Gastroesophageal sphincter (tissue), 4 donors: ENCODE data around the gene FAM110C. TPM values are rescaled to one million over a fixed set of nuclear protein-coding genes. Genes with fewer than 3 reads are reported as not detected.
"Not testable (repeated sequence)": the region's sequence is repeated elsewhere in the genome, so short reads cannot be mapped to it uniquely, and the experiment has no call there.

Experiments used
- ATAC-seq: fragments of 150-250 bp; one replicate; pipeline ENCODE4 v1.9.1; 2016; ENCODE audit warnings: mild to moderate bottlenecking, moderate library complexity
- H3K27ac ChIP-seq, 4 donors: fragments of 200-600 bp; sonication (generic) in 3 of 4; 1 replicate in 3 of 4; 2 replicates in 1 of 4; pipeline ENCODE4 v1.5.1; 2016 to 2019
- H3K27me3 ChIP-seq: fragments of 200-600 bp; sonication (generic); one replicate; pipeline ENCODE4 v1.5.1; 2019
- H3K36me3 ChIP-seq, 2 donors: fragments of 200-600 bp; sonication (generic); one replicate each; pipeline ENCODE4 v1.5.1; 2019; ENCODE audit warnings: control low read depth in 1 of 2
- H3K4me1 ChIP-seq, 3 donors: fragments of 200-600 bp; sonication (generic); 1 replicate in 2 of 3; 2 replicates in 1 of 3; pipeline ENCODE4 v1.5.1; 2016 to 2019; ENCODE audit warnings: control low read depth in 2 of 3
- H3K4me3 ChIP-seq, 2 donors: fragments of 200-600 bp; sonication (generic); one replicate each; pipeline ENCODE4 v1.5.1; 2019; ENCODE audit warnings: mild to moderate bottlenecking in 1 of 2, moderate library complexity in 1 of 2
- H3K9me3 ChIP-seq, 3 donors: fragments of 200-600 bp; sonication (generic); one replicate each; pipeline ENCODE4 v1.5.1; 2017 to 2019; ENCODE audit warnings: control low read depth in 2 of 3
- EP300 ChIP-seq: sonication (generic); formaldehyde crosslinking; IDR thresholded peaks from one replicate; pipeline ENCODE4 v1.6.1; 2017; ENCODE audit warnings: antibody characterized with exemption, mild to moderate bottlenecking
- POLR2A ChIP-seq, 2 donors: fragments of 450-650 bp; IDR thresholded peaks; one replicate each; pipeline ENCODE4 v1.6.1; 2017; ENCODE audit warnings: antibody characterized with exemption in 2 of 2, mild to moderate bottlenecking in 2 of 2, moderate library complexity in 1 of 2
- POLR2AphosphoS5 ChIP-seq: sonication (generic); formaldehyde crosslinking; IDR thresholded peaks from one replicate; pipeline ENCODE4 v1.6.1; 2017; ENCODE audit warnings: antibody characterized with exemption
- WGBS, 2 donors: methylation state at CpG; one replicate each; pipeline ENCODE4 v1.1.5; 2018; ENCODE audit warnings: low coverage in 1 of 2; 5-methylcytosine and 5-hydroxymethylcytosine counted together
- total RNA-seq, 4 donors: library from RNA; depleted of rRNA; stranded (reverse); fragments of >200 nt; gene quantifications; one replicate each; pipeline ENCODE4 v1.1.0, GENCODE V29; 2016
- TF ChIP-seq, protein P1 (sequence below), 4 experiments: fragments of 200-600 bp in 2 of 4; fragments of 450-650 bp in 2 of 4; sonication (generic) in 1 of 4; IDR thresholded peaks; one replicate each; pipeline ENCODE4 v1.5.1; 2017 to 2019; ENCODE audit warnings: antibody characterized with exemption in 4 of 4, mild to moderate bottlenecking in 2 of 4, moderate library complexity in 2 of 4

The FAM110C gene
- total RNA-seq, 4 donors from 2014 or later, result 0.93 to 4.8 (median 3.4) TPM

DNA sequence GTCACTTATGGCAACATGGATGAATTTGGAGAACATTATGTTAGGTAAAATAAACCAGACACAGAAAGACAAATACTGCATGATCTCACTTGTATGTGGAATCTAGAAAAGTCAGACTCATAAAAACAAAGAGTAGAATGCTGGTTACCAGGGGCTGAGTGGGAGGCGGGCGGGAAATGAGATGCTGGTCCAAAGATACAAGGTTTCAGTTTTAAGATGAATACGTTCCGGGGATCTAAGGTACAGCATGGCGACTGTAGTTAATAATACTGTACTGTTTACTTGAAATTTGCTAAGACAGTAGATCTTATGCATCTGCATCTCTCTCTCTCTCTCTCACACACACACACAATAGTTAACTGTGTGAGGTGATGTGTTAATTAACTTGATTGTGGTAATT lies 14.2 kb downstream of the FAM110C start:
- Histone ChIP-seq H3K4me3 (no peak overlapping the region), H3K27me3 (peaks cover 4% of the 10 kb centered on the region), H3K4me1 (no peaks in the 10 kb centered on the region), H3K36me3 (no peaks in the 10 kb centered on the region), H3K9me3 (no peaks in the 10 kb centered on the region), H3K27ac (no peak overlapping the region)
- TF ChIP-seq, protein P1, sequence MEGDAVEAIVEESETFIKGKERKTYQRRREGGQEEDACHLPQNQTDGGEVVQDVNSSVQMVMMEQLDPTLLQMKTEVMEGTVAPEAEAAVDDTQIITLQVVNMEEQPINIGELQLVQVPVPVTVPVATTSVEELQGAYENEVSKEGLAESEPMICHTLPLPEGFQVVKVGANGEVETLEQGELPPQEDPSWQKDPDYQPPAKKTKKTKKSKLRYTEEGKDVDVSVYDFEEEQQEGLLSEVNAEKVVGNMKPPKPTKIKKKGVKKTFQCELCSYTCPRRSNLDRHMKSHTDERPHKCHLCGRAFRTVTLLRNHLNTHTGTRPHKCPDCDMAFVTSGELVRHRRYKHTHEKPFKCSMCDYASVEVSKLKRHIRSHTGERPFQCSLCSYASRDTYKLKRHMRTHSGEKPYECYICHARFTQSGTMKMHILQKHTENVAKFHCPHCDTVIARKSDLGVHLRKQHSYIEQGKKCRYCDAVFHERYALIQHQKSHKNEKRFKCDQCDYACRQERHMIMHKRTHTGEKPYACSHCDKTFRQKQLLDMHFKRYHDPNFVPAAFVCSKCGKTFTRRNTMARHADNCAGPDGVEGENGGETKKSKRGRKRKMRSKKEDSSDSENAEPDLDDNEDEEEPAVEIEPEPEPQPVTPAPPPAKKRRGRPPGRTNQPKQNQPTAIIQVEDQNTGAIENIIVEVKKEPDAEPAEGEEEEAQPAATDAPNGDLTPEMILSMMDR (IDR thresholded peaks at IDR 0.05), result no peak
- TF ChIP-seq POLR2AphosphoS5 (no peak), POLR2A (IDR thresholded peaks at IDR 0.05) (no peak), EP300 (no peak)
- WGBS, 2 donors, result 90 to 94% methylated on average over 5 of the region's 5 CpGs
- no peak for ATAC-seq

DNA sequence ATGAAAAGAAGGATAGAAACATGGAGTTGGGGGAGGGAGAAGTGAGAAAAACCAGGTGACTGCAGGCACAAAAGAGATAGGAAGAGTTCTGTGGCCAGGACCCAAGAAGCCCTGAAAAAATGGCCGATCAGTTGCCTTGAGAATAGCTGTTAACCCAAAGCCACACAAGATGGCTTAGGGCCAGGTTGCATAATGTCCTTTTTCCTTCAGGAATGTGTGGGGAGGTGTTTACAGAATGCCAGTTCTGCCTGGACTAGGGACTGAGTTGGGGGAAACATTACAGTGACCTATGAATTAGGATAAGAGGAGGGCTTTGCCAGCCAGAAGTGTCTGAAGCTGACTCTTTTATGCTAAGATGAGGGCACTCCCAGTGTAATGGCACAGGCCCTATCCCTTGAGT lies 17.1 kb downstream of the FAM110C start:
- no peaks in the 10 kb centered on the region for H3K4me1 ChIP-seq
- peaks cover 22% of the 10 kb centered on the region for H3K27me3 ChIP-seq
- H3K27ac ChIP-seq, result no peak overlapping the region
- WGBS, 2 donors, result 78 to 100% methylated on average over 1 of the region's 1 CpG
- H3K36me3 ChIP-seq, result no peaks in the 10 kb centered on the region
- H3K9me3 ChIP-seq, result no peaks in the 10 kb centered on the region
- ATAC-seq, result no peak
- TF ChIP-seq EP300, result no peak
- no peak for TF ChIP-seq POLR2AphosphoS5
- TF ChIP-seq, protein P1 (IDR thresholded peaks at IDR 0.05), result no peak
- no peak for TF ChIP-seq POLR2A (IDR thresholded peaks at IDR 0.05)
- H3K4me3 ChIP-seq, result no peak overlapping the region

DNA sequence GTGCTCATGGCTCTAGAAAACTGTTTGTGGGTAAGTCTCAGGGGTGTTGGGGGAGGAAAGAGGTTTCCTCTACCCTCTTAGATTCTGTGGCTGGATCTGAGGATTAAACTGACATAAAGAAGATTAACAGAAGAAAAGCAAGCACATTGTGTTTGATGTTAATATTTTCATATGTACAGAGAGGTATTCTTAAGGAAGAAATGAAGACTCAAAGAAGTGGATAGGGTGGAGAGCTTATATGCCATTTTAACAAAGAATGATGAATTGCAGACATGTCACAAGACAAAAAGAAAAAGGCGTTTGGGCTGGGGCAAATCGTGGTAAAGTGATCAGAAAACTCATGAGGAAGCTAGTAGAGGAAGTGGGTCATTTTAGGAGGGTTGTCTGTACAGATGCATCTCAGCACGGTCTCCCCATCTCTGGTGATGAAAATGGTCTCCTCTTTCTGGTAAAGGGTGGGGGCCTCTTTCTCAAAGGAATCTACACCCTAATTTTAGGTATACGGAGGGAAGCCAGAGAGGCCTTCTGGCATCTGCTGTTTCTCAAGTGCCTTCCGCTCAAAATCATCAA lies 17.8 kb downstream of the FAM110C start:
- Histone ChIP-seq H3K4me1 (no peaks in the 10 kb centered on the region), H3K4me3 (no peak overlapping the region), H3K27me3 (peaks cover 22% of the 10 kb centered on the region), H3K27ac (no peak overlapping the region), H3K9me3 (no peaks in the 10 kb centered on the region), H3K36me3 (no peaks in the 10 kb centered on the region)
- TF ChIP-seq EP300 (no peak), POLR2A (IDR thresholded peaks at IDR 0.05) (no peak), POLR2AphosphoS5 (no peak)
- TF ChIP-seq, protein P1 (IDR thresholded peaks at IDR 0.05), result no peak
- 52 to 68% methylated on average over 3 to 4 of the region's 5 CpGs for WGBS, 2 donors
- no peak for ATAC-seq

DNA sequence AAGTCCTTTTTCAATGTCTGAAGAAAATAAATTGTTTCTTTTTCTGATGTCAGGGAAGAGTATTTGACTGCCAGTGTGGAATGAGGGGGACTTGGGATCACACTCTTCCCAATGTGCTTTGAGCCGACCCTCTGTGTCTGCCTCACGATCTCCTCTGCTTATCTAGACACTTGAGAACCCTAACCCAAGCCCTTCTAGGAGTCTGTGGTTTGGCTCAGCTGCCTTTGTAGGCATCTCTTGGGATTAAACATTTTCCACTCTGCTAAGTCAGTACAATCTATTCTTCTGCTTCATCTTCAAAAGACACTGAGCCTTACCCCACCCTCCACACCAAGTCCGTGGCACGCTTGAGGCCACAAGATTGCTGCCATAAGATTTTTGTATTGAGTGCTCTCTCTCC lies 19.4 kb downstream of the FAM110C start:
- no peaks in the 10 kb centered on the region for H3K36me3 ChIP-seq
- H3K9me3 ChIP-seq, result no peaks in the 10 kb centered on the region
- WGBS, 2 donors, result 62 to 100% methylated on average over 1 to 4 of the region's 4 CpGs
- H3K4me1 ChIP-seq, result no peaks in the 10 kb centered on the region
- no peak overlapping the region for H3K4me3 ChIP-seq
- H3K27me3 ChIP-seq, result peaks cover 22% of the 10 kb centered on the region
- H3K27ac ChIP-seq, result no peak overlapping the region
- ATAC-seq, result no peak
- TF ChIP-seq POLR2A (IDR thresholded peaks at IDR 0.05) (no peak), POLR2AphosphoS5 (no peak), EP300 (no peak)
- TF ChIP-seq, protein P1 (IDR thresholded peaks at IDR 0.05), result no peak

DNA sequence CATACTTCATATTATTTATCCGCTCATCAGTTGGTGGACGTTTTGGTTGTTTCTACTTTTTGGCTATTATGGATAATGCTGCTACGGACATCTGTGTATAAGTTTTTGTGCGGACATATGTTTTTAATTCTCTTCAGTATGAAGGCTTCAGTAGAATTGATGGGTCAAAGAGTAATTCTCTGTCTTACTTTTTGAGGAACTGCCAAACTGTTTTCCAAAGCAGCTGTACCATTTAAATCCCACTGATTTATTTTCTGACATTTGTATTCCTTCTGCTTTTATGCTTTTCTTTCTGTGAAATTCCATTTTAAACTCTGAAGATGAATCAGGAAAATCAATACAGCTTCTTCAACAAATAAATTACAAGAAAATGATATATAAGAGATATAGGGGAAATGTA lies 20.8 kb downstream of the FAM110C start:
- ATAC-seq, result no peak
- 61 to 71% methylated on average over 3 to 4 of the region's 4 CpGs for WGBS, 2 donors
- TF ChIP-seq EP300, result no peak
- TF ChIP-seq POLR2A (IDR thresholded peaks at IDR 0.05), result no peak
- TF ChIP-seq POLR2AphosphoS5, result no peak
- TF ChIP-seq, protein P1 (IDR thresholded peaks at IDR 0.05), result no peak
- Histone ChIP-seq H3K4me3 (no peak overlapping the region), H3K36me3 (no peaks in the 10 kb centered on the region), H3K27me3 (peaks cover 22% of the 10 kb centered on the region), H3K27ac (no peak overlapping the region), H3K4me1 (no peaks in the 10 kb centered on the region), H3K9me3 (no peaks in the 10 kb centered on the region)

DNA sequence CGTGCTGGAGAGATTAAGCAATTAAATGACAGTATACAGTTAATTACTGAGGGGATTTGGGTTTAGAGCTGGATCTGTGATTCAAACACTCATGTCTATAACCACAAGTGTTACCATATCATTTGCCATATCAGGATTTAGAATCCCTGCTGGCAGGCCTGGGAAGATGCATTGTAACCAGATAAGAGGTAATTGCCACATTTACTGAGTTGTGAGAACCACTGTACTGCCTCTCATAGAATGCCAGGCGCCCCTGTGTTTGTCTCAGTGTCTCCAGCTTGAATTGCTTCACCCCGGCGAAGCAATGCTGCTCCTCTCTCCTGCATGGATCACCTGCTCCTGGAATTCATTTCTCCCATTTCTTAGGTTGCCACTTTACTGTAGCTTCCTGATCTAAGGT lies 21.7 kb downstream of the FAM110C start:
- not testable (repeated sequence) for H3K4me3 ChIP-seq, H3K9me3 ChIP-seq, H3K4me1 ChIP-seq, H3K36me3 ChIP-seq, H3K27ac ChIP-seq, ATAC-seq
- 85 to 90% methylated on average over 2 to 4 of the region's 4 CpGs for WGBS, 2 donors
- peaks cover 22% of the 10 kb centered on the region for H3K27me3 ChIP-seq
